Bronchial epithelial cell (primary cell): ENCODE results near the gene NUMBL. TPM values are rescaled to one million over a fixed set of nuclear protein-coding genes. Genes with fewer than 3 reads are reported as not detected.

Source experiments
- DNase-seq: peaks from one replicate; pipeline ENCODE4 v3.0.0-alpha.2; 2010; ENCODE audit warnings: low read depth
- FAIRE-seq: peaks from 2 replicates; lab custom pipeline; 2011; peaks lifted over from hg19 to GRCh38; lab: Jason Lieb, UNC
- H3K27me3 ChIP-seq: 2 replicates; pipeline ENCODE4 v1.5.1; 2011; ENCODE audit warnings: low read length; ENCODE audit not compliant: control insufficient read depth, insufficient read depth
- H3K36me3 ChIP-seq: 2 replicates; pipeline ENCODE4 v1.5.1; 2011; ENCODE audit warnings: low read length; ENCODE audit not compliant: control insufficient read depth, insufficient read depth
- H3K4me3 ChIP-seq: 2 replicates; pipeline ENCODE4 v1.5.1; 2011; ENCODE audit warnings: mild to moderate bottlenecking, low read depth, low read length, control low read depth
- CTCF ChIP-seq: IDR thresholded peaks from 2 replicates; pipeline ENCODE4 v1.5.1; 2011; ENCODE audit warnings: mild to moderate bottlenecking, moderate library complexity, low read length, control low read depth, inconsistent platforms; ENCODE audit not compliant: insufficient read depth, severe bottlenecking
- total RNA-seq: library from RNA; depleted of rRNA; stranded (reverse); fragments of >200 nt; gene quantifications from 2 replicates; pipeline ENCODE4 v1.2.1, GENCODE V29; 2014

NUMBL gene
- total RNA-seq, 1 donor from 2014 or later: 8.4 TPM

- Histone ChIP-seq H3K36me3 (peaks cover 3% of the 10 kb centered on the region), H3K4me3 (no peak overlapping the region), H3K27me3 (no peaks in the 10 kb centered on the region)
- FAIRE-seq (no peak), DNase-seq (peak; percentile 73)
- no peak for TF ChIP-seq CTCF
Observed at GRCh38 chr19:40633207-40633606, 57.2 kb downstream of the NUMBL start.

- no peaks in the 10 kb centered on the region for H3K27me3 ChIP-seq
Observed at GRCh38 chr19:40632311-40633036, 58.0 kb downstream of the NUMBL start.

GRCh38 chr19:40630571-40631160, 59.8 kb downstream of the NUMBL start:
- Histone ChIP-seq H3K36me3 (peaks cover 8% of the 10 kb centered on the region), H3K4me3 (no peak overlapping the region), H3K27me3 (no peaks in the 10 kb centered on the region)
- FAIRE-seq (no peak), DNase-seq (no peak)
- no peak for TF ChIP-seq CTCF

More at GRCh38 chr19:40632311-40633036, 58.0 kb downstream of the NUMBL start:
- no peak overlapping the region for H3K4me3 ChIP-seq
- no peak for DNase-seq
- H3K36me3 ChIP-seq: peaks cover 4% of the 10 kb centered on the region
- FAIRE-seq: no peak
- TF ChIP-seq CTCF: no peak

- no peak for DNase-seq
Observed at GRCh38 chr19:40629346-40629745, 61.1 kb downstream of the NUMBL start.

GRCh38 chr19:40627486-40628279, 62.8 kb downstream of the NUMBL start:
- H3K27me3 ChIP-seq: no peaks in the 10 kb centered on the region
- H3K4me3 ChIP-seq: no peak overlapping the region
- FAIRE-seq: no peak
- TF ChIP-seq CTCF: no peak
- no peak for DNase-seq
- H3K36me3 ChIP-seq: peaks cover 16% of the 10 kb centered on the region

More at GRCh38 chr19:40629346-40629745, 61.1 kb downstream of the NUMBL start:
- no peaks in the 10 kb centered on the region for H3K27me3 ChIP-seq
- H3K36me3 ChIP-seq: peaks cover 15% of the 10 kb centered on the region
- no peak for TF ChIP-seq CTCF
- H3K4me3 ChIP-seq: no peak overlapping the region
- no peak for FAIRE-seq
